Astrocyte (in vitro differentiated cells and primary cell): ENCODE results near the gene SMG1. TPM values are rescaled to one million over a fixed set of nuclear protein-coding genes. Genes with fewer than 3 reads are reported as not detected.

Source experiments
- DNase-seq: peaks from one replicate; pipeline ENCODE4 v3.0.0-alpha.2; 2010; ENCODE audit warnings: low read depth
- FAIRE-seq: peaks from 2 replicates; lab custom pipeline; 2011; peaks lifted over from hg19 to GRCh38; lab: Jason Lieb, UNC
- H2AFZ ChIP-seq: 2 replicates; pipeline ENCODE4 v1.6.0; 2012; ENCODE audit warnings: low read depth, low read length, inconsistent platforms
- H3K27ac ChIP-seq: 2 replicates; pipeline ENCODE4 v1.5.1; 2011; ENCODE audit warnings: low read depth, low read length, inconsistent platforms
- H3K27me3 ChIP-seq: 2 replicates; pipeline ENCODE4 v1.6.0; 2011; ENCODE audit warnings: low read length, inconsistent platforms; ENCODE audit not compliant: insufficient read depth
- H3K36me3 ChIP-seq: 2 replicates; pipeline ENCODE4 v1.5.1; 2011; ENCODE audit warnings: low read length, inconsistent platforms; ENCODE audit not compliant: insufficient read depth
- H3K4me1 ChIP-seq: 2 replicates; pipeline ENCODE4 v1.5.1; 2011; ENCODE audit warnings: low read length, inconsistent platforms; ENCODE audit not compliant: insufficient read depth
- H3K4me2 ChIP-seq: 2 replicates; pipeline ENCODE4 v1.6.0; 2012; ENCODE audit warnings: low read length, inconsistent platforms
- H3K4me3 ChIP-seq: 2 replicates; pipeline ENCODE4 v1.5.1; 2011; ENCODE audit warnings: low read depth, mild to moderate bottlenecking, low read length, inconsistent platforms; ENCODE audit not compliant: insufficient read depth
- H3K79me2 ChIP-seq: 2 replicates; pipeline ENCODE4 v1.6.0; 2012; ENCODE audit warnings: mild to moderate bottlenecking, low read length, inconsistent platforms; ENCODE audit not compliant: insufficient read depth
- H3K9ac ChIP-seq: 2 replicates; pipeline ENCODE4 v1.6.0; 2012; ENCODE audit warnings: mild to moderate bottlenecking, low read length, inconsistent platforms
- H3K9me3 ChIP-seq: 2 replicates; pipeline ENCODE4 v1.5.1; 2012; ENCODE audit warnings: low read depth, mild to moderate bottlenecking, low read length, inconsistent platforms; ENCODE audit not compliant: insufficient read depth
- H4K20me1 ChIP-seq: 2 replicates; pipeline ENCODE4 v1.6.0; 2012; ENCODE audit warnings: low read length, inconsistent platforms; ENCODE audit not compliant: insufficient read depth
- H3K27ac Mint-ChIP-seq: one replicate; pipeline ENCODE4 v1.8.0; 2021; ENCODE audit warnings: mild to moderate bottlenecking, mixed read lengths; ENCODE audit not compliant: unreplicated experiment
- H3K27me3 Mint-ChIP-seq: one replicate; pipeline ENCODE4 v1.8.0; 2021; ENCODE audit warnings: low read depth, mixed read lengths; ENCODE audit not compliant: unreplicated experiment
- H3K36me3 Mint-ChIP-seq: one replicate; pipeline ENCODE4 v1.8.0; 2021; ENCODE audit warnings: low read depth, mixed read lengths; ENCODE audit not compliant: unreplicated experiment
- H3K4me1 Mint-ChIP-seq: one replicate; pipeline ENCODE4 v1.8.0; 2021; ENCODE audit warnings: low read depth, mixed read lengths; ENCODE audit not compliant: unreplicated experiment
- H3K4me3 Mint-ChIP-seq: one replicate; pipeline ENCODE4 v1.8.0; 2021; ENCODE audit warnings: mild to moderate bottlenecking, moderate library complexity, mixed read lengths; ENCODE audit not compliant: unreplicated experiment
- H3K9me3 Mint-ChIP-seq: one replicate; pipeline ENCODE4 v1.8.0; 2021; ENCODE audit warnings: mild to moderate bottlenecking, mixed read lengths; ENCODE audit not compliant: unreplicated experiment
- CTCF ChIP-seq: IDR thresholded peaks from 2 replicates; pipeline ENCODE4 v1.5.1; 2011; ENCODE audit warnings: low read depth, mild to moderate bottlenecking, inconsistent platforms, low read length, moderate library complexity; ENCODE audit not compliant: insufficient read depth
- EZH2 ChIP-seq: IDR thresholded peaks from 2 replicates; pipeline ENCODE4 v1.6.1; 2012; ENCODE audit warnings: mild to moderate bottlenecking, low read length, inconsistent platforms; ENCODE audit not compliant: insufficient read depth
- total RNA-seq: library from RNA; stranded (reverse); gene quantifications from 2 replicates; pipeline ENCODE4 v1.2.1, GENCODE V29; 2021

Gene SMG1
- total RNA-seq, 1 donor from 2014 or later = 97.4 TPM

DNA sequence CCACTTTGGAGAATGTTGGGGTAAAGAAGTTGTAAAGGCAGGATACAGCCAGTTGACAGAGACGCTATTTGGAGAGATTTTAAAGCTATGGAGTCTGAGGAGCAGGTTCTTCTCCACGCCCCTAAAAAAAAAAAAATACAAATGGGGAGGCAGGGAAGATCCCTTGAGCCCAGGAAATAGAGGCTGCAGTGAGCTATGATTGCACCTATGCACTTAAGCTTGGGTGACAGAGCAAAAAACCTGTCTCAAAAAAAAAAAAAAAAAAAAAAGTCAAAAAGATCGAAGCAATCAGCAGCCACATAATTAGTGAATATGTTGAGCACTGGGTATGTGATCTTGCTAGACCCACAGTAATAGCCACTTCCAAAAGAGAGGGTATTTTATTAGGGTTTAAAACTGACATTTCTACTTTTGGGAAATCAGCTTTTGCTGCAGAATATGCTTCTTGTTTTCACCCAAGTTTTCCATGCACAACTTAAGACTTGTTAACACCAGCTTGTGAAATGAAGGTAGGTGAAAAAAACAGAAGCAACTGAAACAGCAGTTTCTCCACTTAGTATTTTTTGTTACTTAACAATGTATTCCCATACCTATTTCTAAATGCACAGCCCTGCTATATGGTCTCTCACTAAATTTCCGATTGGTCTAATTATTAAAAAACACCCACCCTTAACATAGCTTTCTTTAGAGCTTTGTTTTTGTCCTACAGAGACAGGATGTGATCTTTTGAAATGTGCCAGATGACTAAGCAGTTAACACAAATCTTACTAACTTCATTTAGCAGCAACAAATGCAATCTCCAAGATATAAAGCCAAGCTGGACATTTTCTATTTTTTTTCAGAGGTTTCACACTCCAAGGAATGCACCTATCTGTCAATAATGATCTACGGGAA, 122.4 kb downstream of the SMG1 start:
- H4K20me1 ChIP-seq = peaks cover 24% of the 10 kb centered on the region
- H3K36me3 ChIP-seq = peaks cover 8% of the 10 kb centered on the region
- no peaks in the 10 kb centered on the region for H3K9me3 ChIP-seq
- H3K4me1 Mint-ChIP-seq = peaks cover 35% of the 10 kb centered on the region
- FAIRE-seq = no peak
- peaks cover 31% of the 10 kb centered on the region for H3K79me2 ChIP-seq
- H3K27ac Mint-ChIP-seq = peak overlapping the region; percentile 71
- peak overlapping the region; percentile 17 for H3K4me3 Mint-ChIP-seq
- TF ChIP-seq CTCF (no peak), EZH2 (no peak)
- no peaks in the 10 kb centered on the region for H3K9me3 Mint-ChIP-seq
- no peak overlapping the region for H2AFZ ChIP-seq
- DNase-seq = peak; percentile 59
- no peak overlapping the region for H3K4me3 ChIP-seq
- no peaks in the 10 kb centered on the region for H3K27me3 ChIP-seq
- H3K9ac ChIP-seq = peak overlapping the region; percentile 35
- peak overlapping the region; percentile 61 for H3K4me2 ChIP-seq
- peak overlapping the region; percentile 41 for H3K27ac ChIP-seq
- peaks cover 5% of the 10 kb centered on the region for H3K36me3 Mint-ChIP-seq
- H3K27me3 Mint-ChIP-seq = peaks cover 1% of the 10 kb centered on the region
- H3K4me1 ChIP-seq = peaks cover 23% of the 10 kb centered on the region

DNA sequence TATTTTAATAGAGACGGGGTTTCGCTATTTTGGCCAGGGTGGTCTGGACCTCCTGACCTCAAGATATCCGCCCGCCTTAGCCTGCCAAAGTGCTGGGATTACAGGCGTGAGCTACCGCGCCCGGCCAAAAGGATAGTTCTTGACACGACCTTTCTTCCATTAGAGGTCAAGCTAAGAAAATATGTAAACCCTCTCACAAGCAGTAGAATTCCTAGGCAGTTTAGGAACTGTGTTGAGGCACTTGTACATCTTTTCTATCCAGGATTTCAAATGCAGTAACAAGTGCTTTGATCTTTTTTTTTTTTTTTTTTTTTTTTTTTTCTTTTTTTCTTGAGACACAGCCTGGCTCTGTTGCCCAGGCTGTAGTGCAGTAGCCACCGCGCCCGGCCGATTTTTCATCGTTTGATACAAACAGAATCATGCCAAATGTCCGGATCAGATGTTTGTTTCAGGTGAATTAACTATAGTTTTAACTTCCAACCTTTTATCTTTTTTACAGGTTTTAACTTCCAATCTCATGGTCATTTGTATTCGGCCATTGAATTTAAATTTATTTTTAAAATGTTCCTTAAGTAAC, 123.4 kb downstream of the SMG1 start:
- Histone ChIP-seq H2AFZ (no peak overlapping the region), H3K9me3 (no peaks in the 10 kb centered on the region), H3K9ac (no peak overlapping the region), H4K20me1 (peaks cover 33% of the 10 kb centered on the region), H3K4me1 (peaks cover 23% of the 10 kb centered on the region), H3K4me3 (no peak overlapping the region), H3K27me3 (no peaks in the 10 kb centered on the region), H3K27ac (no peak overlapping the region), H3K4me2 (no peak overlapping the region), H3K36me3 (peaks cover 3% of the 10 kb centered on the region), H3K79me2 (peaks cover 40% of the 10 kb centered on the region)
- H3K4me3 Mint-ChIP-seq = peak overlapping the region; percentile 97
- DNase-seq (no peak), FAIRE-seq (no peak)
- no peaks in the 10 kb centered on the region for H3K9me3 Mint-ChIP-seq
- peak overlapping the region; percentile 41 for H3K27ac Mint-ChIP-seq
- H3K36me3 Mint-ChIP-seq = no peaks in the 10 kb centered on the region
- H3K4me1 Mint-ChIP-seq = peaks cover 36% of the 10 kb centered on the region
- TF ChIP-seq CTCF = no peak
- no peak for TF ChIP-seq EZH2
- peaks cover 1% of the 10 kb centered on the region for H3K27me3 Mint-ChIP-seq
